B cell (primary cell): ENCODE results near the gene HTR2B. TPM values are rescaled to one million over a fixed set of nuclear protein-coding genes. Genes with fewer than 3 reads are reported as not detected.

Experiments
- ATAC-seq: fragments of 200-7000 bp; cut with Tn5 transposase; one replicate; pipeline ENCODE4 v1.10.0; 2021; ENCODE audit warnings: low read depth, mild to moderate bottlenecking, moderate number of reproducible peaks, moderate library complexity
- CTCF ChIA-PET: fragments of 350-600 bp; sonication (Branson Sonifier 250); formaldehyde crosslinking; loops from one replicate; lab custom pipeline; 2021; ENCODE audit warnings: antibody characterized with exemption, inconsistent platforms; lab: Charles Lee
- POLR2A ChIA-PET: fragments of 350-600 bp; sonication (Branson Sonifier 250); formaldehyde crosslinking; loops from one replicate; lab custom pipeline; 2021; ENCODE audit warnings: antibody characterized with exemption; lab: Charles Lee
- DNase-seq: peaks from one replicate; pipeline ENCODE4 v3.0.0; 2013
- H2AFZ ChIP-seq: 2 replicates; pipeline ENCODE4 v1.6.1; 2012; ENCODE audit warnings: mild to moderate bottlenecking, low read depth, low read length; ENCODE audit not compliant: insufficient read depth, poor library complexity, severe bottlenecking
- H3K27ac ChIP-seq, 2 donors: 1 replicate in 1 of 2; 2 replicates in 1 of 2; pipeline ENCODE4 v1.5.1; 2012 to 2013; ENCODE audit warnings: low read length in 2 of 2, mild to moderate bottlenecking in 2 of 2, moderate library complexity in 1 of 2
- H3K27me3 ChIP-seq, 4 experiments: fragments of 200-600 bp in 1 of 4; sonication (generic) in 1 of 4; replicated peaks in 1 of 4; 1 replicate in 2 of 4; 2 replicates in 2 of 4; pipeline versions ENCODE4 v1.6.1 to v1.7.0; 2013 to 2016; ENCODE audit warnings: low read length in 3 of 4, mild to moderate bottlenecking in 2 of 4, mixed read lengths in 1 of 4, moderate library complexity in 1 of 4; ENCODE audit not compliant: insufficient read depth in 4 of 4, control insufficient read depth in 3 of 4; ENCODE audit errors: control extremely low read depth in 1 of 4
- H3K36me3 ChIP-seq, 2 experiments: replicated peaks in 1 of 2; 1 replicate in 1 of 2; 2 replicates in 1 of 2; pipeline versions ENCODE4 v1.6.1 to v1.7.1; 2013; ENCODE audit warnings: low read length in 1 of 2; ENCODE audit not compliant: insufficient read depth in 2 of 2, control insufficient read depth in 1 of 2; ENCODE audit errors: control extremely low read depth in 1 of 2, extremely low read depth in 1 of 2
- H3K4me1 ChIP-seq, 2 donors: fragments of 200-600 bp in 1 of 2; sonication (generic) in 1 of 2; 1 replicate in 1 of 2; 2 replicates in 1 of 2; pipeline versions ENCODE4 v1.5.1 to v1.6.1; 2013 to 2017; ENCODE audit warnings: low read length in 2 of 2; ENCODE audit not compliant: control insufficient read depth in 2 of 2, insufficient read depth in 2 of 2
- H3K4me2 ChIP-seq: replicated peaks from 2 replicates; pipeline ENCODE3; 2012; ENCODE audit warnings: mild to moderate bottlenecking, low read depth, low read length; ENCODE audit not compliant: poor library complexity, severe bottlenecking
- H3K4me3 ChIP-seq, 5 experiments: fragments of 200-600 bp in 1 of 5; sonication (generic) in 1 of 5; 1 replicate in 3 of 5; 2 replicates in 2 of 5; pipeline versions ENCODE4 v1.5.1 to v1.7.0; 2011 to 2016; ENCODE audit warnings: low read length in 4 of 5, mild to moderate bottlenecking in 4 of 5, low read depth in 2 of 5, control low read depth in 1 of 5, moderate library complexity in 1 of 5; ENCODE audit not compliant: insufficient read depth in 1 of 5; ENCODE audit errors: control extremely low read depth in 1 of 5, extremely low read depth in 1 of 5
- H3K79me2 ChIP-seq: fragments of 200-600 bp; sonication (generic); one replicate; pipeline ENCODE4 v1.6.0; 2016; ENCODE audit warnings: low read length; ENCODE audit not compliant: control insufficient read depth, insufficient read depth
- H3K9ac ChIP-seq: fragments of 200-600 bp; sonication (generic); 2 replicates; pipeline ENCODE4 v1.6.1; 2017; ENCODE audit warnings: mild to moderate bottlenecking, low read length, moderate library complexity
- H3K9me3 ChIP-seq, 3 donors: one replicate each; pipeline versions ENCODE4 v1.6.1 to v1.7.1; 2013; ENCODE audit warnings: low read length in 2 of 3; ENCODE audit not compliant: control insufficient read depth in 2 of 3, insufficient read depth in 1 of 3; ENCODE audit errors: control extremely low read depth in 1 of 3
- H4K20me1 ChIP-seq: 2 replicates; pipeline ENCODE4 v1.6.0; 2012; ENCODE audit warnings: mild to moderate bottlenecking, low read length; ENCODE audit not compliant: insufficient read depth, control insufficient read depth, poor library complexity, severe bottlenecking
- H3K27ac Mint-ChIP-seq: one replicate; pipeline ENCODE4 v1.8.0; 2021; ENCODE audit warnings: mixed read lengths
- H3K27me3 Mint-ChIP-seq: one replicate; pipeline ENCODE4 v1.8.0; 2021; ENCODE audit warnings: mixed read lengths
- H3K4me1 Mint-ChIP-seq: one replicate; pipeline ENCODE4 v1.8.0; 2021; ENCODE audit warnings: mixed read lengths
- H3K4me3 Mint-ChIP-seq: one replicate; pipeline ENCODE4 v1.8.0; 2021; ENCODE audit warnings: mixed read lengths
- H3K9me3 Mint-ChIP-seq: one replicate; pipeline ENCODE4 v1.8.0; 2022; ENCODE audit warnings: mixed read lengths; ENCODE audit not compliant: insufficient read depth
- CTCF ChIP-seq: fragments of 200-600 bp; IDR thresholded peaks from one replicate; pipeline ENCODE4 v1.8.0; 2022; ENCODE audit warnings: antibody characterized with exemption, mild to moderate bottlenecking
- EZH2 ChIP-seq: IDR thresholded peaks from 2 replicates; pipeline ENCODE4 v1.6.1; 2012; ENCODE audit warnings: borderline replicate concordance, low read depth, mild to moderate bottlenecking, moderate library complexity, low read length; ENCODE audit not compliant: insufficient read depth, poor library complexity, severe bottlenecking
- WGBS: methylation state at CpG from one replicate; pipeline ENCODE4 v1.1.5; 2013; ENCODE audit warnings: missing lambda C conversion rate; ENCODE audit not compliant: insufficient coverage; 5-methylcytosine and 5-hydroxymethylcytosine counted together
- intact Hi-C: fragments of 100-400 bp; cut with micrococcal nuclease; formaldehyde crosslinking; loops from one replicate; pipeline ENCODE4 v1.10.0; 2022
- polyA plus RNA-seq: library from polyadenylated mRNA; depleted of rRNA; stranded (reverse); fragments of >200 nt; gene quantifications from 2 replicates; pipeline ENCODE4 v1.2.3, GENCODE V29; 2012
- total RNA-seq, 2 donors: library from RNA; stranded (reverse); fragments of 120-200 nt in 1 of 2; gene quantifications; 1 replicate in 1 of 2; 2 replicates in 1 of 2; pipeline versions ENCODE4 v1.2.3 to v1.2.4, GENCODE V29; 2013 to 2022

Gene HTR2B
- total and polyA plus RNA-seq, 2 donors (not counting 1 experiment from before 2014, with no cell fraction given) = not detected

GRCh38 chr2:231163414-231164095 is 38.7 kb upstream of the HTR2B start:
- no peak overlapping the region for H3K27ac Mint-ChIP-seq

More at GRCh38 chr2:231163414-231164095, 38.7 kb upstream of the HTR2B start:
- WGBS = no CpG with 5 or more reads among the region's 4 CpGs
- TF ChIP-seq CTCF = no peak
- no peak for TF ChIP-seq EZH2
- intact Hi-C loops = no loop called here
- ATAC-seq (no peak), DNase-seq (no peak)
- ChIA-PET POLR2A (no interaction called here), CTCF (no interaction called here)
- no peak overlapping the region for H3K9ac ChIP-seq
- no peaks in the 10 kb centered on the region for H3K4me1 ChIP-seq
- no peaks in the 10 kb centered on the region for H4K20me1 ChIP-seq
- H3K79me2 ChIP-seq = no peaks in the 10 kb centered on the region
- no peaks in the 10 kb centered on the region for H3K27me3 Mint-ChIP-seq
- H3K27ac ChIP-seq = no peak overlapping the region
- H3K36me3 ChIP-seq = peaks cover 0 to 44% of the 10 kb centered on the region in 2 experiments
- H3K4me2 ChIP-seq = no peak overlapping the region
- H3K9me3 Mint-ChIP-seq = no peaks in the 10 kb centered on the region
- H3K4me1 Mint-ChIP-seq = peaks cover 10% of the 10 kb centered on the region
- H3K4me3 Mint-ChIP-seq = no peak overlapping the region
- H3K4me3 ChIP-seq = no peak overlapping the region
- H3K27me3 ChIP-seq = no peaks in the 10 kb centered on the region
- no peaks in the 10 kb centered on the region for H3K9me3 ChIP-seq
- no peak overlapping the region for H2AFZ ChIP-seq
